ENCODE results near the gene KIF5C. TPM values are rescaled to one million over a fixed set of nuclear protein-coding genes. Genes with fewer than 3 reads are reported as not detected.
"Not testable (repeated sequence)": the region's sequence is repeated elsewhere in the genome, so short reads cannot be mapped to it uniquely, and the experiment has no call there.

KIF5C gene
- total RNA-seq, 1 experiment from 2014 or later, result 8.3 TPM

DNA sequence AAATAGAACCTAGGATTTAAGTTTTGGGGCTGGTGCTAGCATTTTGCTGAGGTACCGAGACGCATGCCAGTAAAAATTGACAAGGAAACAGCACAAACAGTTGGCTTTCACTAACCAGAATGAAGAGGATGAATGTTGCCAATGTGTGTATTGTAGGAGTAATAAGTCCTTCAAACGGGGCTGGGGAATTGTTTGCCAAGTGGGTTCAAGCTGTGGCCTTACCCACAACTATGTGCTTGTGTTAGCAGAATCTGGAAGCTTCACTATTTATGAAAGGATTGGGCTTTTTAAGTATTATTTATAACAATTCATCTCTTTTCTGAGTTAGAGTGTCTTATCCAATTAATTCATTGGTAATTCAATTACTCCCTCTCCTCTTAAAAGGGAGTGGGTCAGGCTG lies 15.0 kb upstream of the KIF5C start:
- Histone ChIP-seq H3K27ac (ENCODE audit: low read length) (no peak overlapping the region), H3K36me3 (ENCODE audit: insufficient read depth, low read length) (no peaks in the 10 kb centered on the region), H3K79me2 (ENCODE audit: low read length) (no peaks in the 10 kb centered on the region), H3K9me2 (replicated peaks; ENCODE audit: insufficient read depth, low read length) (no peaks in the 10 kb centered on the region), H2AFZ (ENCODE audit: low read length) (no peak overlapping the region), H3K9me3 (ENCODE audit: low read length) (no peaks in the 10 kb centered on the region), H3K4me1 (ENCODE audit: low read length) (no peaks in the 10 kb centered on the region), H3K4me2 (ENCODE audit: low read depth, low read length, poor library complexity, severe bottlenecking) (no peak overlapping the region), H4K20me1 (ENCODE audit: insufficient read depth, low read depth, low read length) (no peaks in the 10 kb centered on the region), H3K9ac (ENCODE audit: low read length) (no peak overlapping the region), H3K27me3 (ENCODE audit: low read length) (no peaks in the 10 kb centered on the region), H3K4me3 (ENCODE audit: low read length) (no peak overlapping the region)
- no peak for DNase-seq

DNA sequence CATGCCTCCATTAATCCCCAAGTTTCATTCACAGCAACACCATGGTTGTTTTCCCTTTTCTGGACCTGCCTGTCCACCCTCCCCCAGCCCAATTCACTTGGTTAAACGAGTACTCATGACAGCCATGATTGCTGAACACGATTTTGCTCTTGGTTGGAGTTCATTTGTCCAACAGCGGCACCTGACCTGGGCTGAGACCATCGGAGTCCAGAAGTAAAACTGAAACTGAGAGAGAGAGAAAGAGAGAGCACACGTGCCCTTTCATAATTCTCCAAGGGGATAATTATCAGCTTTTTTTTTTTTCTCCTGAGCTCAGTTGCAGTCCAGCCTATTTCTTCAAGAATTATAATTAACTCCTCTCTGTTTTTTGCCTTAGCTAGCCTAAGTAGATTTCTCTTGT lies 13.7 kb upstream of the KIF5C start:
- Histone ChIP-seq H3K79me2 (ENCODE audit: low read length) (no peaks in the 10 kb centered on the region), H2AFZ (ENCODE audit: low read length) (peak overlapping the region; percentile 41; the same call in 1 of the 2 replicates), H3K9me3 (ENCODE audit: low read length) (no peaks in the 10 kb centered on the region), H3K4me1 (ENCODE audit: low read length) (no peaks in the 10 kb centered on the region), H3K27ac (ENCODE audit: low read length) (no peak overlapping the region), H3K9me2 (replicated peaks; ENCODE audit: insufficient read depth, low read length) (no peaks in the 10 kb centered on the region), H3K4me3 (ENCODE audit: low read length) (no peak overlapping the region), H3K27me3 (ENCODE audit: low read length) (no peaks in the 10 kb centered on the region), H4K20me1 (ENCODE audit: insufficient read depth, low read depth, low read length) (no peaks in the 10 kb centered on the region), H3K9ac (ENCODE audit: low read length) (no peak overlapping the region), H3K36me3 (ENCODE audit: insufficient read depth, low read length) (no peaks in the 10 kb centered on the region), H3K4me2 (ENCODE audit: low read depth, low read length, poor library complexity, severe bottlenecking) (no peak overlapping the region)
- DNase-seq, result no peak

DNA sequence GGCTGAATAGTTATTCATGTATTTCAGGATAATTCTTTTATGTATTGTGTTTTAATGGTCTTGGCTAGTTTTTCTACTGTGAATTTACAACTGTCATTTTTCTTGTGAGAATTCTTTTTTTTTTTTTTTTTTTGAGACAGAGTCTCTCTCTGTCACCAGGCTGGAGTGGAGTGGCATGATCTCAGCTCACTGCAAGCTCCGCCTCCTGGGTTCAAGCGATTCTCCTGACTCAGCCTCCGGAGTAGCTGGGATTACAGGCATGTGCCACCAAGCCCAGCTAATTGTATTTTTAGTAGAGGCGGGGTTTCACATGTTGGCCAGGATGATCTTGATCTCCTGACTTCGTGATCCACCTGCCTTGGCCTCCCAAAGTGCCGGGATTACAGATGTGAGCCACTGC lies 12.5 kb upstream of the KIF5C start:
- H3K9ac ChIP-seq (ENCODE audit: low read length), result not testable (repeated sequence)

DNA sequence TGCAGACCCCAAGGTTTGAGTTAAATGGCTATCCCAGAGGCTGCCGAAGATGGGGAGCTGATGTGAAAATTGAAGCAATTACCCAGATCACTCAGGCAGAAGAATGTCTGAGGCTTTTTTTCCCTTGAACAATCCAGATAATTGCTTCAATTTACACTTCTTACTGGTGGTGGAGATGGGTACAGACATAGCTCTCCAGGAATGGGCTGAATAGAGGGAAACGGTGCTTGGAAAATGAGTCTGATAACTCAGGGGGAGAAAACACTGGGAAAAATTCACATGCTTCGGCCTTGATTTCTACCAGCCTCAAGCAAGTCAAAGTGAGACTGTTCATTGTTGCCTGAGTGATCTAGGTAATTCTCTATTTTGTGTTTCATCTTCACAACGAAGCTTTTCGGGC lies 9.5 kb upstream of the KIF5C start:
- Histone ChIP-seq H3K4me2 (ENCODE audit: low read depth, low read length, poor library complexity, severe bottlenecking) (no peak overlapping the region), H2AFZ (ENCODE audit: low read length) (no peak overlapping the region), H3K27me3 (ENCODE audit: low read length) (no peaks in the 10 kb centered on the region), H4K20me1 (ENCODE audit: insufficient read depth, low read depth, low read length) (no peaks in the 10 kb centered on the region), H3K9ac (ENCODE audit: low read length) (no peak overlapping the region), H3K36me3 (ENCODE audit: insufficient read depth, low read length) (no peaks in the 10 kb centered on the region), H3K27ac (ENCODE audit: low read length) (no peak overlapping the region), H3K4me1 (ENCODE audit: low read length) (no peaks in the 10 kb centered on the region), H3K79me2 (ENCODE audit: low read length) (no peaks in the 10 kb centered on the region), H3K9me3 (ENCODE audit: low read length) (no peaks in the 10 kb centered on the region), H3K9me2 (replicated peaks; ENCODE audit: insufficient read depth, low read length) (no peaks in the 10 kb centered on the region), H3K4me3 (ENCODE audit: low read length) (no peak overlapping the region)
- no peak for DNase-seq

More for the DNA sequence above, 12.5 kb upstream of the KIF5C start:
- not testable (repeated sequence) for H3K36me3 ChIP-seq (ENCODE audit: insufficient read depth, low read length); H3K27ac ChIP-seq (ENCODE audit: low read length); H3K27me3 ChIP-seq (ENCODE audit: low read length); H3K79me2 ChIP-seq (ENCODE audit: low read length); DNase-seq; H3K4me3 ChIP-seq (ENCODE audit: low read length); H4K20me1 ChIP-seq (ENCODE audit: insufficient read depth, low read depth, low read length); H2AFZ ChIP-seq (ENCODE audit: low read length); H3K9me3 ChIP-seq (ENCODE audit: low read length); H3K4me1 ChIP-seq (ENCODE audit: low read length); H3K9me2 ChIP-seq (replicated peaks; ENCODE audit: insufficient read depth, low read length); H3K4me2 ChIP-seq (ENCODE audit: low read depth, low read length, poor library complexity, severe bottlenecking)

DNA sequence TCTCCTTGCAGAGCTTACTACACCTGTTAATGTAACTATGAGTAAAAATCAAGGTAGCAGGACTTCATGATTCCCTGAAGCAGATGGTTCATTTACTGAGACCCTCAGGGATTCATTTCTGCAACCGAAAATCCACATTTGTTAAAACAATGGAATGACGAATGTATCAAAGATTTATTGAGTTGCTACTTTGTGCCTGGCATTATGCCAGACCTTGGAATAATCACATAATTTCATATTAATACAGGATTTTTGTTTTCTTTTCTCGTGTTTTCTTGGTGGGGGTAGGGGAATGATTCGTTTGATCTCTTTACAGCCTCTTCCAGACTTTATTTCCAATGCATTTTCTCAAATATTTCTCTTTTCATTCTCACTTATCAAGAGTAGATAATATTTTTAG lies 8.9 kb upstream of the KIF5C start:
- H3K9me2 ChIP-seq (replicated peaks; ENCODE audit: insufficient read depth, low read length), result no peaks in the 10 kb centered on the region
- H3K4me1 ChIP-seq (ENCODE audit: low read length), result no peaks in the 10 kb centered on the region
- no peaks in the 10 kb centered on the region for H3K9me3 ChIP-seq (ENCODE audit: low read length)
- no peak overlapping the region for H3K27ac ChIP-seq (ENCODE audit: low read length)
- H3K4me2 ChIP-seq (ENCODE audit: low read depth, low read length, poor library complexity, severe bottlenecking), result no peak overlapping the region
- H4K20me1 ChIP-seq (ENCODE audit: insufficient read depth, low read depth, low read length), result no peaks in the 10 kb centered on the region
- H2AFZ ChIP-seq (ENCODE audit: low read length), result no peak overlapping the region
- no peaks in the 10 kb centered on the region for H3K36me3 ChIP-seq (ENCODE audit: insufficient read depth, low read length)
- H3K79me2 ChIP-seq (ENCODE audit: low read length), result no peaks in the 10 kb centered on the region
- no peaks in the 10 kb centered on the region for H3K27me3 ChIP-seq (ENCODE audit: low read length)
- no peak overlapping the region for H3K9ac ChIP-seq (ENCODE audit: low read length)
- H3K4me3 ChIP-seq (ENCODE audit: low read length), result no peak overlapping the region
- peak; percentile 6 for DNase-seq

DNA sequence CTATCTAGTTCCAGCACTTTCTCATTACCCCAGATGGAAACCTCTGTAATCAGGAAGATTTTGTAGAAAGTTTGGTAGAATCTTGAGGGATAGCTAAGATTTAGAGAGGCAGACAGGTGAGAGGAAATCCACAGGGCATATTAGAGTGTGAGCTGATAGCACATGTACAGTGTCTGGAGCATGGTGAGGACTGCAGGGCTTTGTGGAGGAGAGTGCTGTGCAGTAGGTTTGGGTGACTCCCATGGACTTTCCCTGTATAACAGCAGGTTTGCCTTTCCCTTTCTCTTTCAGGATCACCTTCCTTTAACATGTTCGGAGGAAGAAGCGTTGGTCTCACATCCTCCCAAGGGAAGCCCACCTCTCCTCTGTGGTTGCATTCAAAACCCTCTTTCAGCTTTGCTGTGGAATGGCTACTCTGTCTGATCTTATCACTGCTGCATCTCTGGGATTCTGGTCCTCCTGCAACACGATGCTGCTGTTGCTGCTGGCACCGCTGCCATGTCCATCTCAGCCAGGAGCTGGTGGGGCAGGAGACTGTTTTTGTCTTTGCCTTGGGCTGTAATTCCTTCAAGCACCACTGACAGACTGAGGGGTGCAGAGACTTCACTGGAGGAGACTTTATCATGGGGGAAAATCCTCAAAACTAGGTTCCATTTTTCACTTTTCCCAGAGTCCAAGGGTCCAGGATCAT lies 7.8 kb upstream of the KIF5C start:
- H4K20me1 ChIP-seq (ENCODE audit: insufficient read depth, low read depth, low read length), result no peaks in the 10 kb centered on the region
- no peak overlapping the region for H3K4me3 ChIP-seq (ENCODE audit: low read length)

DNA sequence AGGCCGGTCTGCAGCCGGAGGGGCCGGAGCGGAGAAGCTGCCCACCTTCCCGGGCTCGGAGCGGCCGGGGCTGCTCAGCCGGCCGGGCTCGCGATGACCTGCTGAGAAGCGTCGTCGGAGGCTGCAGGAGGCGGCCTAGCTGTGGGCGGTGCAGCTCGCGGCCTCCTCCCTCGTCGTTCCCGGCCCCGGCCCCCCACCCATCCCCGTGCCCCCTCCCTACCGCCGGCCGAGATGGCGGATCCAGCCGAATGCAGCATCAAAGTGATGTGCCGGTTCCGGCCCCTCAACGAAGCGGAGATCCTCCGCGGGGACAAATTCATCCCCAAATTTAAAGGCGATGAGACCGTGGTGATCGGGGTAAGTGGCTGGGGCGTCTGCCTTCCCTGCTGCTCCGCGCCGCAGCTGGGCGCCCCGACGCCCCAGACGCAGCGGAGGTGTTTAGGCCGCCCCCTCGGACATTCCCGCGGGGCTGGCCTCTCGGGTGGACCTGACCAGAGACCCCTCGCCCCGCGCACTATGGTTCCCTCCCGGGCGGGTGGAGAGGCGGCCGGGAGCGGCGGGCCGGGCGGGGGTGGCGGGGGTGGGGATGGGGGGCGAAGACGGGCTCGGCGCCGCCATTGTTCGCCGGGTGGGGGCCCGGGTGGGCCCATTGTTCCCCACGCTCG lies 492 bp downstream of the KIF5C start:
- peak overlapping the region; percentile 77 for H3K4me3 ChIP-seq (ENCODE audit: low read length)
- DNase-seq, result peak; percentile 70

More for the DNA sequence above, 7.8 kb upstream of the KIF5C start:
- Histone ChIP-seq H2AFZ (ENCODE audit: low read length) (no peak overlapping the region), H3K27ac (ENCODE audit: low read length) (no peak overlapping the region), H3K4me1 (ENCODE audit: low read length) (no peaks in the 10 kb centered on the region), H3K9ac (ENCODE audit: low read length) (no peak overlapping the region), H3K27me3 (ENCODE audit: low read length) (no peaks in the 10 kb centered on the region), H3K9me2 (replicated peaks; ENCODE audit: insufficient read depth, low read length) (no peaks in the 10 kb centered on the region), H3K79me2 (ENCODE audit: low read length) (no peaks in the 10 kb centered on the region), H3K9me3 (ENCODE audit: low read length) (no peaks in the 10 kb centered on the region), H3K36me3 (ENCODE audit: insufficient read depth, low read length) (no peaks in the 10 kb centered on the region), H3K4me2 (ENCODE audit: low read depth, low read length, poor library complexity, severe bottlenecking) (no peak overlapping the region)
- DNase-seq, result no peak

DNA sequence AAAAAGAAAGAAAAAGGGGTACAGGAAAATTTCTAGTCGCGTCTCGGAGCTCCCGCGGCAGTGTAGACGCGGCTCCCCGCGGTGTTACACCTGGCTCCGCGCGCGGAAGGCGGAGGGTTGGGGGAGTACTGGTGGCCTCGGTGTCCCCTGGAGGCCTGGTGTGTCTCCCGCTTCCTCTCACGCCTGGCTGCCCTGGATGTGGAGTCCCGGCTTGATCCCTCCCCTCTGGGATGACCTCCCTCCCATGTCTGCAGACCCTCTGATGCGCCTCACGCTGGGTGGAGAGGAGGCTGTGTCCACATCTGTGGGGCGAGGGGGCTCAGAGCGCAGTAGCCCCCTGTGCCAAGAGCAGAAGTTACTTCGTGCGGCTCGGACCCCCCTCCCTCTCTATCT lies 1.2 kb downstream of the KIF5C start:
- Histone ChIP-seq H3K79me2 (ENCODE audit: low read length) (no peaks in the 10 kb centered on the region), H3K4me1 (ENCODE audit: low read length) (peaks cover 11% of the 10 kb centered on the region), H3K27me3 (ENCODE audit: low read length) (no peaks in the 10 kb centered on the region), H3K27ac (ENCODE audit: low read length) (no peak overlapping the region), H3K36me3 (ENCODE audit: insufficient read depth, low read length) (no peaks in the 10 kb centered on the region), H2AFZ (ENCODE audit: low read length) (no peak overlapping the region; the same call in 1 of the 2 replicates), H3K9me3 (ENCODE audit: low read length) (no peaks in the 10 kb centered on the region), H3K4me2 (ENCODE audit: low read depth, low read length, poor library complexity, severe bottlenecking) (peak overlapping the region; percentile 77), H3K4me3 (ENCODE audit: low read length) (peak overlapping the region; percentile 77), H3K9ac (ENCODE audit: low read length) (peak overlapping the region; percentile 77), H3K9me2 (replicated peaks; ENCODE audit: insufficient read depth, low read length) (no peaks in the 10 kb centered on the region), H4K20me1 (ENCODE audit: insufficient read depth, low read depth, low read length) (peaks cover 28% of the 10 kb centered on the region)
- DNase-seq, result no peak

More for the DNA sequence above, 492 bp downstream of the KIF5C start:
- Histone ChIP-seq H3K79me2 (ENCODE audit: low read length) (no peaks in the 10 kb centered on the region), H3K4me1 (ENCODE audit: low read length) (peaks cover 11% of the 10 kb centered on the region), H4K20me1 (ENCODE audit: insufficient read depth, low read depth, low read length) (peaks cover 27% of the 10 kb centered on the region), H3K27ac (ENCODE audit: low read length) (no peak overlapping the region), H3K4me2 (ENCODE audit: low read depth, low read length, poor library complexity, severe bottlenecking) (peak overlapping the region; percentile 77), H3K27me3 (ENCODE audit: low read length) (no peaks in the 10 kb centered on the region), H3K9ac (ENCODE audit: low read length) (peak overlapping the region; percentile 77), H3K36me3 (ENCODE audit: insufficient read depth, low read length) (no peaks in the 10 kb centered on the region), H3K9me2 (replicated peaks; ENCODE audit: insufficient read depth, low read length) (no peaks in the 10 kb centered on the region), H3K9me3 (ENCODE audit: low read length) (no peaks in the 10 kb centered on the region), H2AFZ (ENCODE audit: low read length) (no peak overlapping the region)
